H9 (cell line): ENCODE measurements around the gene LMNTD1. TPM values are rescaled to one million over a fixed set of nuclear protein-coding genes. Genes with fewer than 3 reads are reported as not detected.

Experiments used
- DNase-seq: peaks from one replicate; pipeline ENCODE4 v3.0.0-alpha.2; 2017
- H2AFZ ChIP-seq: one replicate; pipeline ENCODE4 v1.6.1; 2013; ENCODE audit warnings: mild to moderate bottlenecking, low read length, control low read depth, moderate library complexity
- H2AK5ac ChIP-seq: 2 replicates; pipeline ENCODE4 v1.6.1; 2013; ENCODE audit warnings: low read length, control low read depth, mixed read lengths; ENCODE audit not compliant: insufficient read length
- H2BK120ac ChIP-seq: one replicate; pipeline ENCODE4 v1.6.1; 2013; ENCODE audit warnings: low read depth, mild to moderate bottlenecking, low read length, control low read depth, inconsistent platforms; ENCODE audit not compliant: poor library complexity, severe bottlenecking
- H2BK12ac ChIP-seq: 2 replicates; pipeline ENCODE4 v1.6.1; 2013; ENCODE audit warnings: low read length, control low read depth, mixed read lengths, low read depth; ENCODE audit not compliant: insufficient read length
- H2BK15ac ChIP-seq: 2 replicates; pipeline ENCODE4 v1.6.1; 2013; ENCODE audit warnings: low read depth, low read length, control low read depth
- H2BK20ac ChIP-seq: one replicate; pipeline ENCODE4 v1.6.1; 2013; ENCODE audit warnings: low read depth, mild to moderate bottlenecking, low read length, control low read depth, inconsistent platforms; ENCODE audit not compliant: poor library complexity, severe bottlenecking
- H2BK5ac ChIP-seq: 2 replicates; pipeline ENCODE4 v1.6.1; 2013; ENCODE audit warnings: low read length, control low read depth, mixed read lengths; ENCODE audit not compliant: insufficient read length
- H3K14ac ChIP-seq: 2 replicates; pipeline ENCODE4 v1.6.1; 2013; ENCODE audit warnings: low read length, control low read depth; ENCODE audit not compliant: insufficient read depth
- H3K18ac ChIP-seq: 2 replicates; pipeline ENCODE4 v1.6.1; 2013; ENCODE audit warnings: low read depth, mild to moderate bottlenecking, mixed read lengths, low read length, control low read depth; ENCODE audit not compliant: insufficient read length
- H3K23ac ChIP-seq: 2 replicates; pipeline ENCODE4 v1.6.1; 2013; ENCODE audit warnings: low read length, control low read depth, mixed read lengths, low read depth; ENCODE audit not compliant: insufficient read length
- H3K23me2 ChIP-seq: 2 replicates; pipeline ENCODE4 v1.6.1; 2013; ENCODE audit warnings: low read depth, mild to moderate bottlenecking, mixed read lengths, low read length, control low read depth; ENCODE audit not compliant: insufficient read length, poor library complexity, severe bottlenecking
- H3K27ac ChIP-seq: 2 replicates; pipeline ENCODE4 v1.5.1; 2013; ENCODE audit warnings: low read length, control low read depth, mixed read lengths, low read depth; ENCODE audit not compliant: insufficient read length
- H3K27me3 ChIP-seq: 2 replicates; pipeline ENCODE4 v1.6.1; 2013; ENCODE audit warnings: low read length, control low read depth, inconsistent platforms; ENCODE audit not compliant: insufficient read depth
- H3K4ac ChIP-seq: 2 replicates; pipeline ENCODE4 v1.6.1; 2013; ENCODE audit warnings: low read depth, mild to moderate bottlenecking, control low read depth, inconsistent platforms, low read length, moderate library complexity
- H3K4me1 ChIP-seq: 2 replicates; pipeline ENCODE4 v1.6.1; 2013; ENCODE audit warnings: low read length, control low read depth, inconsistent platforms; ENCODE audit not compliant: insufficient read depth
- H3K4me2 ChIP-seq: 2 replicates; pipeline ENCODE4 v1.6.1; 2013; ENCODE audit warnings: low read length, control low read depth, mixed read lengths; ENCODE audit not compliant: insufficient read length, insufficient read depth
- H3K56ac ChIP-seq: 2 replicates; pipeline ENCODE4 v1.6.1; 2013; ENCODE audit warnings: low read depth, mild to moderate bottlenecking, mixed read lengths, low read length, control low read depth; ENCODE audit not compliant: insufficient read length
- H3K79me1 ChIP-seq: 2 replicates; pipeline ENCODE4 v1.6.1; 2013; ENCODE audit warnings: low read depth, mild to moderate bottlenecking, moderate library complexity, low read length, control low read depth, inconsistent platforms; ENCODE audit not compliant: insufficient read depth, poor library complexity, severe bottlenecking
- H3K79me2 ChIP-seq: 2 replicates; pipeline ENCODE4 v1.6.1; 2013; ENCODE audit warnings: low read length, control low read depth, inconsistent platforms; ENCODE audit not compliant: insufficient read depth
- H3K9ac ChIP-seq: 2 replicates; pipeline ENCODE4 v1.6.1; 2013; ENCODE audit warnings: low read length, control low read depth, mixed read lengths; ENCODE audit not compliant: insufficient read length; ENCODE audit errors: extremely low read depth
- H3K9me3 ChIP-seq: one replicate; pipeline ENCODE4 v1.6.1; 2013; ENCODE audit warnings: low read depth, low read length, inconsistent platforms; ENCODE audit not compliant: control insufficient read depth
- H3T11ph ChIP-seq: one replicate; pipeline ENCODE4 v1.6.1; 2013; ENCODE audit warnings: mild to moderate bottlenecking, low read length, control low read depth, inconsistent platforms
- H4K20me1 ChIP-seq: one replicate; pipeline ENCODE4 v1.6.1; 2013; ENCODE audit not compliant: control insufficient read depth, insufficient read length, insufficient read depth
- H4K5ac ChIP-seq: 2 replicates; pipeline ENCODE4 v1.6.1; 2013; ENCODE audit warnings: low read depth, mild to moderate bottlenecking, mixed read lengths, low read length, control low read depth; ENCODE audit not compliant: insufficient read length
- H4K8ac ChIP-seq: replicated peaks from 2 replicates; pipeline ENCODE4 v1.6.1; 2013; ENCODE audit warnings: low read length, control low read depth, mixed read lengths, low read depth; ENCODE audit not compliant: insufficient read length
- H4K91ac ChIP-seq: 2 replicates; pipeline ENCODE4 v1.6.1; 2013; ENCODE audit warnings: low read depth, mild to moderate bottlenecking, moderate library complexity, mixed read lengths, low read length, control low read depth; ENCODE audit not compliant: insufficient read length
- H3K27ac Mint-ChIP-seq, 3 experiments: 2 replicates in 2 of 3; 3 replicates in 1 of 3; pipeline ENCODE4 v1.8.0; 2020 to 2021; ENCODE audit warnings: mixed read lengths in 3 of 3, mild to moderate bottlenecking in 1 of 3, moderate library complexity in 1 of 3
- H3K27me3 Mint-ChIP-seq: 2 replicates; pipeline ENCODE4 v1.8.0; 2021; ENCODE audit warnings: low read depth, mild to moderate bottlenecking, moderate library complexity, mixed read lengths
- H3K36me3 Mint-ChIP-seq, 3 experiments: 2 replicates in 2 of 3; 3 replicates in 1 of 3; pipeline ENCODE4 v1.8.0; 2020 to 2021; ENCODE audit warnings: low read depth in 3 of 3, mixed read lengths in 3 of 3; ENCODE audit not compliant: insufficient read depth in 1 of 3
- H3K4me1 Mint-ChIP-seq, 2 experiments: 2 replicates each; pipeline ENCODE4 v1.8.0; 2020; ENCODE audit warnings: mixed read lengths in 2 of 2
- H3K4me3 Mint-ChIP-seq, 2 experiments: 2 replicates in 1 of 2; 3 replicates in 1 of 2; pipeline ENCODE4 v1.8.0; 2020 to 2021; ENCODE audit warnings: mild to moderate bottlenecking in 2 of 2, mixed read lengths in 2 of 2, moderate library complexity in 1 of 2
- H3K9me3 Mint-ChIP-seq, 2 experiments: 2 replicates in 1 of 2; 3 replicates in 1 of 2; pipeline ENCODE4 v1.8.0; 2020; ENCODE audit warnings: mild to moderate bottlenecking in 2 of 2, mixed read lengths in 2 of 2, moderate library complexity in 1 of 2
- WGBS: extraction: QIAGEN DNeasy Blood & Tissue Kit; methylation state at CpG from one replicate; pipeline ENCODE4 v1.1.7; 2013; ENCODE audit warnings: missing lambda C conversion rate, low lambda C conversion rate, mixed read lengths; ENCODE audit not compliant: insufficient read length; ENCODE audit errors: extremely low coverage; 5-methylcytosine and 5-hydroxymethylcytosine counted together
- total RNA-seq: library from RNA; stranded (reverse); gene quantifications from 2 replicates; pipeline ENCODE4 v1.2.1, GENCODE V29; 2021
- TF ChIP-seq, protein P1 (sequence below): fragments of 200-600 bp; sonication (generic); conservative IDR thresholded peaks from 3 replicates; pipeline ENCODE4 v1.8.0; 2021; ENCODE audit warnings: antibody characterized with exemption, mild to moderate bottlenecking

LMNTD1 gene
- total RNA-seq, 1 experiment from 2014 or later, result not detected

DNA sequence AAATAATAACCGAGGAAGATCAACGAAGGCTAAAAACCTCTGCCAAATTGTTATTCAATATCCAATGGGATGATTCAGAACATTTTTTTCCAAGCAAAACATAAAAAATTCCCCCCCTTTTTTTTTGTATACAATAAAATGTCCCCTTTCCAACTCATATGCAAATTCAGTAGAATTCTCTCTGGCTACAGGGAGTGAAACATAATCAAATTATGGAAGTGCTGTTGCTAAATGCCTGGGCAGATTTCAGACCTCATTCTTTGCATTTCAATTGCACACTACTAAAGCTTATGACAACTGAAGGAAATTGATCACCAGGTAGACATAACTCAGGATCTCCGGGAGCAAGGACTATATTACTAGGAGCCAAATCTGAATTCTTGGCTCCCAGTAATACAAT, 51.0 kb downstream of the LMNTD1 start:
- no peaks in the 10 kb centered on the region for H3K79me1 ChIP-seq
- H3K9me3 ChIP-seq, result no peaks in the 10 kb centered on the region
- DNase-seq, result no peak
- no peak overlapping the region for H3T11ph ChIP-seq
- H3K27ac ChIP-seq, result no peak overlapping the region
- no peaks in the 10 kb centered on the region; a peak in 2 of 5 replicates for H3K9me3 Mint-ChIP-seq
- TF ChIP-seq, protein P1, sequence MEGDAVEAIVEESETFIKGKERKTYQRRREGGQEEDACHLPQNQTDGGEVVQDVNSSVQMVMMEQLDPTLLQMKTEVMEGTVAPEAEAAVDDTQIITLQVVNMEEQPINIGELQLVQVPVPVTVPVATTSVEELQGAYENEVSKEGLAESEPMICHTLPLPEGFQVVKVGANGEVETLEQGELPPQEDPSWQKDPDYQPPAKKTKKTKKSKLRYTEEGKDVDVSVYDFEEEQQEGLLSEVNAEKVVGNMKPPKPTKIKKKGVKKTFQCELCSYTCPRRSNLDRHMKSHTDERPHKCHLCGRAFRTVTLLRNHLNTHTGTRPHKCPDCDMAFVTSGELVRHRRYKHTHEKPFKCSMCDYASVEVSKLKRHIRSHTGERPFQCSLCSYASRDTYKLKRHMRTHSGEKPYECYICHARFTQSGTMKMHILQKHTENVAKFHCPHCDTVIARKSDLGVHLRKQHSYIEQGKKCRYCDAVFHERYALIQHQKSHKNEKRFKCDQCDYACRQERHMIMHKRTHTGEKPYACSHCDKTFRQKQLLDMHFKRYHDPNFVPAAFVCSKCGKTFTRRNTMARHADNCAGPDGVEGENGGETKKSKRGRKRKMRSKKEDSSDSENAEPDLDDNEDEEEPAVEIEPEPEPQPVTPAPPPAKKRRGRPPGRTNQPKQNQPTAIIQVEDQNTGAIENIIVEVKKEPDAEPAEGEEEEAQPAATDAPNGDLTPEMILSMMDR, result no peak
- H4K91ac ChIP-seq, result no peak overlapping the region
- no peaks in the 10 kb centered on the region for H3K36me3 Mint-ChIP-seq
- no peak overlapping the region for H2AK5ac ChIP-seq
- no peak overlapping the region for H3K4ac ChIP-seq
- H3K4me2 ChIP-seq, result no peak overlapping the region
- no peak overlapping the region for H2BK15ac ChIP-seq
- H3K9ac ChIP-seq, result no peak overlapping the region
- H3K56ac ChIP-seq, result no peak overlapping the region
- no peaks in the 10 kb centered on the region for H3K79me2 ChIP-seq
- no peak overlapping the region for H4K5ac ChIP-seq
- no peak overlapping the region for H2BK120ac ChIP-seq
- H3K4me1 Mint-ChIP-seq, result no peaks in the 10 kb centered on the region
- no peaks in the 10 kb centered on the region; the same call in 1 of the 2 replicates for H3K27me3 Mint-ChIP-seq
- no peak overlapping the region for H2BK12ac ChIP-seq
- H3K27ac Mint-ChIP-seq, result no peak overlapping the region
- H4K8ac ChIP-seq, result no peak overlapping the region
- no peak overlapping the region for H3K18ac ChIP-seq
- no peak overlapping the region for H2BK20ac ChIP-seq
- WGBS, result no CpG with 5 or more reads among the region's 3 CpGs
- H2BK5ac ChIP-seq, result no peak overlapping the region
- H3K27me3 ChIP-seq, result no peaks in the 10 kb centered on the region
- no peaks in the 10 kb centered on the region for H4K20me1 ChIP-seq
- no peak overlapping the region for H3K14ac ChIP-seq
- H3K4me3 Mint-ChIP-seq, result no peak overlapping the region
- no peak overlapping the region for H2AFZ ChIP-seq
- H3K23ac ChIP-seq, result no peak overlapping the region
- no peaks in the 10 kb centered on the region for H3K4me1 ChIP-seq
- no peaks in the 10 kb centered on the region for H3K23me2 ChIP-seq
